HG03378 (cell line): ENCODE results near the gene MRPL23.

Experiments
- ATAC-seq: cut with Tn5 transposase; IDR thresholded peaks from one replicate; pipeline ENCODE4 v1.9.1; 2021; ENCODE audit warnings: mild to moderate bottlenecking, moderate library complexity; ENCODE audit not compliant: unreplicated experiment

MRPL23 gene

GRCh38 chr11:1920909-1921573 lies 26.1 kb upstream of the MRPL23 start:
- no peak for ATAC-seq

GRCh38 chr11:1921574-1922141 lies 25.5 kb upstream of the MRPL23 start:
- no peak for ATAC-seq

- ATAC-seq = no peak
Measured at GRCh38 chr11:1922481-1923081, 24.6 kb upstream of the MRPL23 start.

GRCh38 chr11:1923201-1923956 lies 23.8 kb upstream of the MRPL23 start:
- ATAC-seq = no peak

GRCh38 chr11:1924181-1924580 lies 23.0 kb upstream of the MRPL23 start:
- ATAC-seq = no peak

- ATAC-seq = no peak
Measured at GRCh38 chr11:1924646-1925372, 22.3 kb upstream of the MRPL23 start.

GRCh38 chr11:1925373-1926155 lies 21.6 kb upstream of the MRPL23 start:
- no peak for ATAC-seq

GRCh38 chr11:1926156-1927025 lies 20.7 kb upstream of the MRPL23 start:
- ATAC-seq = no peak

GRCh38 chr11:1927026-1927847 lies 19.9 kb upstream of the MRPL23 start:
- ATAC-seq = no peak

GRCh38 chr11:1927848-1928469 lies 19.2 kb upstream of the MRPL23 start:
- ATAC-seq = no peak

- no peak for ATAC-seq
Measured at GRCh38 chr11:1928470-1928890, 18.7 kb upstream of the MRPL23 start.

GRCh38 chr11:1928891-1929541 lies 18.1 kb upstream of the MRPL23 start:
- ATAC-seq = no peak

- no peak for ATAC-seq
Measured at GRCh38 chr11:1929621-1930461, 17.3 kb upstream of the MRPL23 start.

- ATAC-seq = no peak
Measured at GRCh38 chr11:1930462-1930830, 16.7 kb upstream of the MRPL23 start.

GRCh38 chr11:1931341-1932104 lies 15.6 kb upstream of the MRPL23 start:
- ATAC-seq = no peak

- no peak for ATAC-seq
Measured at GRCh38 chr11:1932105-1932480, 15.0 kb upstream of the MRPL23 start.
